ENCODE measurements around the gene INSR. TPM values are rescaled to one million over a fixed set of nuclear protein-coding genes. Genes with fewer than 3 reads are reported as not detected.

The INSR gene
- total RNA-seq, 1 experiment from 2014 or later = 22.6 TPM

DNA sequence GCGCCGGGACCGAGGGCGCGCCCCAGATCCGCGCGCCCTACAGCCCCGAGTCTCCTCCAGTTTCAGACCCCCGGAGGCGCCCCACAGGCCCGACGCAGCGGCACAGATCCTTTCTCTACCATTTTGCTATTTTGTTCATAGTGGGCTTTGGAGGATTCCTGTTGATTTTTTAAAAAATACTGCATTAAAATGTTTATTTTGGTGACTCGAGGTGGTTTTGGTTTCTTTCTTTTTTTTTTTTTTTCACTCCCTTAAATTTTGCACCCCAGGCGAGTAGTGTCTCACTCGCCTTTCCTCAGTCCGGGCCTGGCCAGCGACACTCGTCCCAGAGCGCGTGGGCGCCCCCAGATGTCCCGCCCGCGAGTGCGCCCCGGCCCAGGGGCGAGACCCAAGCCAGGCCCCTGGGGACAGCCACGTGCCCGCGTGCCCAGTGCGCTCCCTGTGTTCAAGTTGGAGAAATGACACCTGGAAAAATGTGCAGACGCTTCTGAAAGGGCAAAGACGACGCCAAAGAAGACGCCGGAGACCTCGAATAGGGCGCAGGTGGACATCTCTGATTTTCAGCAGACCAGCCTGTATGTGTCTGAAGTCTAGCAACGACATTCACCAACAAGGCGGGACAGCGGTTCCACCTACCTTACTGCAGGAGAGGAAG, 471 bp upstream of the INSR start:
- TSS peak; percentile 65 for BruUV-seq (replicated peaks)

DNA sequence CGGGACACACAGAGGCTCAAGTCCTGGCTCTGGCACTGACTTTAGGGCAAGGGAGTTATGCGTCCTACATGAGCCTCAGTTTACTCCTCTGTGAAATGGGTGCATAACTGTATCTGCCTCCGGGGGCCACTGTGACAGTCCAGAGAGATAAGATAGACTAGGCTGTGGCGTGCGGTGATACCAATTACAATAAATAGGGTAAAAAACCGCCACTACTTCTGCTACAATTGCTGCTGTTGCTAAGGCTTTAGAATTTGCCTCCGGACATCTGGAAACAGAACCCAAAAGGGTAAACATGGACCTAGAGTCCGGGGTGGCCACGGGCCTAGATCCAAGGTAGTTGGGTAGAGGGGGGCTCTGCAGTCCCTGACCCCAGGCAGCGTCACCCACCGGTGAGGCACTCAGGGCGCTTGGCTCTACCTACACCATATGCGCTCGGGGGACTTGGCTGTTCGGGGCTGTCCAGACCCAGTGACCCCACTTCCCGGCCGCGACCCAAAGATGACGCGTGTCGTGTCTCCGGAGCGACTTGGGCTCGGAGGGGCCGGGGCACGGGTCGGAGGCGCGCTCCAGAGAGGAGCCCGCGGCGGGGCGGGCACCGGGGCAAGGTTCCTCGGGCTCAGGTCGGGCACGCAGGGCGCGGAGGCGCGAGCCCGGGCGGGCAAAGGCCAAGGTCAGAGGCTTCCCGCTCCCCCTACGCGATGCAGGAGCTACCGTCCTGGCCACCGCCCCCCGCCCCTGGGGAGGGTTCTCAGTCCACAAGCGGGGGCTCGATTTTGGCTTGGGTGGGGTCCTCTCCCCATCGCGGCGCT, 1.1 kb downstream of the INSR start:
- Mint-ChIP-seq H3K27ac (ENCODE audit: unreplicated experiment) (no peak overlapping the region), H3K9me3 (ENCODE audit: unreplicated experiment) (no peaks in the 10 kb centered on the region), H3K4me1 (ENCODE audit: low read depth, unreplicated experiment) (peaks cover 9% of the 10 kb centered on the region), H3K27me3 (ENCODE audit: insufficient read depth, unreplicated experiment) (no peaks in the 10 kb centered on the region), H3K4me3 (ENCODE audit: unreplicated experiment) (peak overlapping the region; percentile 89), H3K36me3 (ENCODE audit: insufficient read depth, unreplicated experiment) (peaks cover 4% of the 10 kb centered on the region)
- no peaks in the 10 kb centered on the region for H3K27me3 ChIP-seq (replicated peaks; ENCODE audit: control insufficient read depth, insufficient read depth, low read length)
- POLR2A ChIA-PET = interaction anchor here (0.5 kb wide), 1 partner anchor 318 kb away, joined by 3 read pairs; no protein-coding TSS in a partner anchor
- no peaks in the 10 kb centered on the region for H3K9me3 ChIP-seq
- CTCF ChIA-PET = interaction anchor here (0.7 to 0.8 kb wide), 2 partner anchors 95 to 194 kb away, joined by 7 to 8 read pairs; no protein-coding TSS in a partner anchor
- peaks cover 17% of the 10 kb centered on the region for H3K4me1 ChIP-seq
- TF ChIP-seq, protein P1, sequence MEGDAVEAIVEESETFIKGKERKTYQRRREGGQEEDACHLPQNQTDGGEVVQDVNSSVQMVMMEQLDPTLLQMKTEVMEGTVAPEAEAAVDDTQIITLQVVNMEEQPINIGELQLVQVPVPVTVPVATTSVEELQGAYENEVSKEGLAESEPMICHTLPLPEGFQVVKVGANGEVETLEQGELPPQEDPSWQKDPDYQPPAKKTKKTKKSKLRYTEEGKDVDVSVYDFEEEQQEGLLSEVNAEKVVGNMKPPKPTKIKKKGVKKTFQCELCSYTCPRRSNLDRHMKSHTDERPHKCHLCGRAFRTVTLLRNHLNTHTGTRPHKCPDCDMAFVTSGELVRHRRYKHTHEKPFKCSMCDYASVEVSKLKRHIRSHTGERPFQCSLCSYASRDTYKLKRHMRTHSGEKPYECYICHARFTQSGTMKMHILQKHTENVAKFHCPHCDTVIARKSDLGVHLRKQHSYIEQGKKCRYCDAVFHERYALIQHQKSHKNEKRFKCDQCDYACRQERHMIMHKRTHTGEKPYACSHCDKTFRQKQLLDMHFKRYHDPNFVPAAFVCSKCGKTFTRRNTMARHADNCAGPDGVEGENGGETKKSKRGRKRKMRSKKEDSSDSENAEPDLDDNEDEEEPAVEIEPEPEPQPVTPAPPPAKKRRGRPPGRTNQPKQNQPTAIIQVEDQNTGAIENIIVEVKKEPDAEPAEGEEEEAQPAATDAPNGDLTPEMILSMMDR (IDR thresholded peaks at IDR 0.05; ENCODE audit: insufficient read depth in 1 of 2, low read depth in 1 of 2, low read length in 1 of 2, severe bottlenecking in 1 of 2, unreplicated experiment in 1 of 2) = no peak
- BruUV-seq (replicated peaks) = no TSS peak
- intact Hi-C loops (cut with micrococcal nuclease; ENCODE audit: unreplicated experiment) = no loop called here
- peak overlapping the region; percentile 73 for H3K4me3 ChIP-seq (ENCODE audit: low read depth, low read length)
- peak in 1 of 2 experiments; percentile 43 for DNase-seq
- H3K36me3 ChIP-seq (ENCODE audit: control insufficient read depth, insufficient read depth, low read length) = no peaks in the 10 kb centered on the region

More for the DNA sequence above, 471 bp upstream of the INSR start:
- Mint-ChIP-seq H3K27me3 (ENCODE audit: insufficient read depth, unreplicated experiment) (no peaks in the 10 kb centered on the region), H3K9me3 (ENCODE audit: unreplicated experiment) (no peaks in the 10 kb centered on the region), H3K27ac (ENCODE audit: unreplicated experiment) (peak overlapping the region; percentile 87), H3K36me3 (ENCODE audit: insufficient read depth, unreplicated experiment) (peaks cover 4% of the 10 kb centered on the region), H3K4me3 (ENCODE audit: unreplicated experiment) (peak overlapping the region; percentile 89), H3K4me1 (ENCODE audit: low read depth, unreplicated experiment) (no peaks in the 10 kb centered on the region)
- H3K4me3 ChIP-seq (ENCODE audit: low read depth, low read length) = peak overlapping the region; percentile 61
- POLR2A ChIA-PET = interaction anchor here (0.6 kb wide), 1 partner anchor 91 kb away, joined by 7 read pairs; no protein-coding TSS in a partner anchor
- intact Hi-C loops (cut with micrococcal nuclease; ENCODE audit: unreplicated experiment) = loop anchor here (1.0 kb wide), 2 partner anchors 96 to 145 kb away; no protein-coding TSS in a partner anchor
- H3K36me3 ChIP-seq (ENCODE audit: control insufficient read depth, insufficient read depth, low read length) = no peaks in the 10 kb centered on the region
- CTCF ChIA-PET = no interaction called here
- H3K4me1 ChIP-seq = peaks cover 9% of the 10 kb centered on the region; the same call in 1 of the 2 replicates
- DNase-seq = peak; percentile 81 to 82
- no peaks in the 10 kb centered on the region for H3K9me3 ChIP-seq
- no peaks in the 10 kb centered on the region for H3K27me3 ChIP-seq (replicated peaks; ENCODE audit: control insufficient read depth, insufficient read depth, low read length)
- TF ChIP-seq, protein P1 (IDR thresholded peaks at IDR 0.05; ENCODE audit: insufficient read depth in 1 of 2, low read depth in 1 of 2, low read length in 1 of 2, severe bottlenecking in 1 of 2, unreplicated experiment in 1 of 2) = peak; percentile 46 to 64

DNA sequence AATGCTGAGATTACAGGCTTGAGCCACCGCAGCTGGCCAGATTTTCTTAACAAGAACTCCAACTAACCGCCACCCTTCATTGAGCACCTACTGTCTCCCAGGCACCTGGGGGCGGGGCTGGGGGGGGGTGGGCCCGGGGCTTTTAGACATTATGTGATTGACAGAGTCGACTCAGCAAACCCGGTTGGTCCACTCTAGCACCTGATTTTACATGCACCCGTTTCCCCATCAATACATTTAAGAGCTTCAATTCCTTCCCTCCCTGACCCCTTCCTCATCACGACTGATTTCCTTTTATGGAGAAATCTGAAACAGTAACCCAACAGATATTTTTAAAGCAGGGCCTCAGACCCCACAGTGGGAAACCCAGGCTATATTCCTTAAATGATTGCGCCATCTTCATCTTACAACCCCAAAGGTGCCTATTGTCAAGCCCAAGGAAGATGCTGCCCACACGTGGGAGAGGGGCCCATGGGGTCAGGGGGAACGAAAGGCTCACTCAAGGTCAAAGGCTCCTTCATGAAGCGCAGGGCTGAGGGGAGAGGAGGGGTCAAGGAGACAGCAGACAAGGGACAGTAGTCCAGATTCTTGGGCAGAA, 1.8 kb downstream of the INSR start:
- no peaks in the 10 kb centered on the region for H3K9me3 Mint-ChIP-seq (ENCODE audit: unreplicated experiment)
- peaks cover 9% of the 10 kb centered on the region for H3K4me1 Mint-ChIP-seq (ENCODE audit: low read depth, unreplicated experiment)
- POLR2A ChIA-PET = no interaction called here
- TF ChIP-seq, protein P1 (IDR thresholded peaks at IDR 0.05; ENCODE audit: insufficient read depth in 1 of 2, low read depth in 1 of 2, low read length in 1 of 2, severe bottlenecking in 1 of 2, unreplicated experiment in 1 of 2) = no peak
- peak overlapping the region; percentile 89 for H3K4me3 Mint-ChIP-seq (ENCODE audit: unreplicated experiment)
- H3K27me3 Mint-ChIP-seq (ENCODE audit: insufficient read depth, unreplicated experiment) = no peaks in the 10 kb centered on the region
- H3K36me3 Mint-ChIP-seq (ENCODE audit: insufficient read depth, unreplicated experiment) = peaks cover 4% of the 10 kb centered on the region
- Histone ChIP-seq H3K9me3 (no peaks in the 10 kb centered on the region), H3K4me1 (peaks cover 24% of the 10 kb centered on the region), H3K27me3 (replicated peaks; ENCODE audit: control insufficient read depth, insufficient read depth, low read length) (no peaks in the 10 kb centered on the region), H3K36me3 (ENCODE audit: control insufficient read depth, insufficient read depth, low read length) (no peaks in the 10 kb centered on the region), H3K4me3 (ENCODE audit: low read depth, low read length) (peak overlapping the region; percentile 73)
- TSS peak; percentile 20 for BruUV-seq (replicated peaks)
- intact Hi-C loops (cut with micrococcal nuclease; ENCODE audit: unreplicated experiment) = no loop called here
- CTCF ChIA-PET = no interaction called here
- no peak for DNase-seq
- no peak overlapping the region for H3K27ac Mint-ChIP-seq (ENCODE audit: unreplicated experiment)

Measured in Caco-2 (cell line).